Measurements from ENCODE around the gene KPTN. TPM values are rescaled to one million over a fixed set of nuclear protein-coding genes. Genes with fewer than 3 reads are reported as not detected.
A peak's percentile ranks its signal among the peaks of the same experiment; 100 is the strongest.

KPTN gene
- total and polyA plus RNA-seq, 2 of the 13 experiments (the other 11 are each of a cell fraction or from before 2014, with no cell fraction given), result 9.1 to 13.3 TPM

DNA sequence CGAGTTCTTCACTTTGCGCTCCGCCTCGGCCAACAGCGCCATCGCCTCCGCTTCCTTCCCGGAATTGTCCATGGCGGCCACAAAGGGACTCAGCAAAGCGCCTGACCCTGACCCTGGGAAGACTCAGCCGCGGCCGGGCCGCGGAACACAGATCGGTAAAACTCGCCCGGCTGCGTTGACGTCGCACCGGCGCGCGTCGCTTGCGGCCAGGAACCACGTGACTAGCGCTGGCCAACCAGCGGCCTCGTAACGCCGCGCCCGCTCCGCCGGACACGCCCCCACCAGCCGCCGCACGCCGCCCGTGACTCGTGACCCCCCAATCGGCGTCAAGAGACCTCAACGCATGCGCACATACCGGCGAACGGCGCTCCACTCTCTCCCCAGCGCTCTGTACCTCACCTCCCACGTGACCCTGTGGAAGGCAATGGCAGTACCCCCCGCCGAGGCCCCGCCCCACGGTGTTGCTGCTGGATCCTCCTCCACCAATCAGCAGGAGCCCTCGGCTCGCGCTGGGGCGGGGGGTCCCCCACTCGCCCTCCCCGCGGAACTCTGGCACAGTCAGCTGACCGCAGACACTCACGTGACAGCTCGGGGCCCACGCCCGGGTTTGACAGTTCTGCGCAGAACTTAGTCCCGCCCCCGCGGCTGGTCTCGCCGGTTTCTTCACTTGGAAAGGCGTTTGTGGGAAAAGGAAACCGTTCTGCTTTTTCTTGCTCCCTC, 31.0 kb upstream of the KPTN start, which contains the start of gene NAPA (continued):
- TF ChIP-seq ZNF10 (CRISPR knock-in tag; IDR thresholded peaks at IDR 0.05; ENCODE audit: borderline replicate concordance, low read depth) (no peak), SIX1 (CRISPR knock-in tag; IDR thresholded peaks at IDR 0.05; ENCODE audit: borderline replicate concordance) (no peak), MAZ (IDR thresholded peaks at IDR 0.05; ENCODE audit: borderline replicate concordance, low read depth, low read length) (peak; percentile 83; the same call in 1 of the 2 replicates), MAZ (CRISPR knock-in tag; IDR thresholded peaks at IDR 0.05; ENCODE audit: low read depth) (peak; percentile 98), NFKBIZ (CRISPR knock-in tag; IDR thresholded peaks at IDR 0.05) (no peak), ARID2 (CRISPR knock-in tag; IDR thresholded peaks at IDR 0.05; ENCODE audit: borderline replicate concordance) (no peak), EEA1 (CRISPR knock-in tag; IDR thresholded peaks at IDR 0.05; ENCODE audit: borderline replicate concordance) (no peak), ZNF546 (CRISPR knock-in tag; conservative IDR thresholded peaks at IDR 0.05) (no peak; the same call in 1 of the 2 replicates), TP53 (CRISPR knock-in tag; conservative IDR thresholded peaks at IDR 0.05) (no peak; the same call in 1 of the 2 replicates), PRPF4 (IDR thresholded peaks at IDR 0.05; ENCODE audit: low read depth, low read length, poor library complexity, severe bottlenecking) (no peak), MAF1 (CRISPR knock-in tag; IDR thresholded peaks at IDR 0.05; ENCODE audit: borderline replicate concordance) (no peak), SALL1 (CRISPR knock-in tag; IDR thresholded peaks at IDR 0.05) (peak; percentile 53), DPF2 (CRISPR knock-in tag; IDR thresholded peaks at IDR 0.05; ENCODE audit: borderline replicate concordance, low read depth) (no peak), GATA4 (IDR thresholded peaks at IDR 0.05; ENCODE audit: borderline replicate concordance, low read depth) (no peak), FOXP1 (IDR thresholded peaks at IDR 0.05) (0 out of 2 replicates have a peak, but pooled peaks have one; percentile 28), FOXP1 (CRISPR knock-in tag; IDR thresholded peaks at IDR 0.05) (no peak), ZFY (CRISPR knock-in tag; IDR thresholded peaks at IDR 0.05) (peak; percentile 87), ZNF264 (CRISPR knock-in tag; IDR thresholded peaks at IDR 0.05) (no peak), TMF1 (CRISPR knock-in tag; IDR thresholded peaks at IDR 0.05; ENCODE audit: low read depth) (0 out of 2 replicates have a peak, but pooled peaks have one; percentile 8), ZSCAN31 (CRISPR knock-in tag; IDR thresholded peaks at IDR 0.05; ENCODE audit: low read depth) (peak; percentile 91), JDP2 (CRISPR knock-in tag; IDR thresholded peaks at IDR 0.05; ENCODE audit: borderline replicate concordance) (no peak)
- TF ChIP-seq, protein P1, sequence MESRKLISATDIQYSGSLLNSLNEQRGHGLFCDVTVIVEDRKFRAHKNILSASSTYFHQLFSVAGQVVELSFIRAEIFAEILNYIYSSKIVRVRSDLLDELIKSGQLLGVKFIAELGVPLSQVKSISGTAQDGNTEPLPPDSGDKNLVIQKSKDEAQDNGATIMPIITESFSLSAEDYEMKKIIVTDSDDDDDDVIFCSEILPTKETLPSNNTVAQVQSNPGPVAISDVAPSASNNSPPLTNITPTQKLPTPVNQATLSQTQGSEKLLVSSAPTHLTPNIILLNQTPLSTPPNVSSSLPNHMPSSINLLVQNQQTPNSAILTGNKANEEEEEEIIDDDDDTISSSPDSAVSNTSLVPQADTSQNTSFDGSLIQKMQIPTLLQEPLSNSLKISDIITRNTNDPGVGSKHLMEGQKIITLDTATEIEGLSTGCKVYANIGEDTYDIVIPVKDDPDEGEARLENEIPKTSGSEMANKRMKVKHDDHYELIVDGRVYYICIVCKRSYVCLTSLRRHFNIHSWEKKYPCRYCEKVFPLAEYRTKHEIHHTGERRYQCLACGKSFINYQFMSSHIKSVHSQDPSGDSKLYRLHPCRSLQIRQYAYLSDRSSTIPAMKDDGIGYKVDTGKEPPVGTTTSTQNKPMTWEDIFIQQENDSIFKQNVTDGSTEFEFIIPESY (CRISPR knock-in tag; IDR thresholded peaks at IDR 0.05), result no peak
- TF ChIP-seq, protein P2, sequence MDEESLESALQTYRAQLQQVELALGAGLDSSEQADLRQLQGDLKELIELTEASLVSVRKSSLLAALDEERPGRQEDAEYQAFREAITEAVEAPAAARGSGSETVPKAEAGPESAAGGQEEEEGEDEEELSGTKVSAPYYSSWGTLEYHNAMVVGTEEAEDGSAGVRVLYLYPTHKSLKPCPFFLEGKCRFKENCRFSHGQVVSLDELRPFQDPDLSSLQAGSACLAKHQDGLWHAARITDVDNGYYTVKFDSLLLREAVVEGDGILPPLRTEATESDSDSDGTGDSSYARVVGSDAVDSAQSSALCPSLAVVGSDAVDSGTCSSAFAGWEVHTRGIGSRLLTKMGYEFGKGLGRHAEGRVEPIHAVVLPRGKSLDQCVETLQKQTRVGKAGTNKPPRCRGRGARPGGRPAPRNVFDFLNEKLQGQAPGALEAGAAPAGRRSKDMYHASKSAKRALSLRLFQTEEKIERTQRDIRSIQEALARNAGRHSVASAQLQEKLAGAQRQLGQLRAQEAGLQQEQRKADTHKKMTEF (CRISPR knock-in tag; IDR thresholded peaks at IDR 0.05), result peak; percentile 76
- TF ChIP-seq, protein P3, sequence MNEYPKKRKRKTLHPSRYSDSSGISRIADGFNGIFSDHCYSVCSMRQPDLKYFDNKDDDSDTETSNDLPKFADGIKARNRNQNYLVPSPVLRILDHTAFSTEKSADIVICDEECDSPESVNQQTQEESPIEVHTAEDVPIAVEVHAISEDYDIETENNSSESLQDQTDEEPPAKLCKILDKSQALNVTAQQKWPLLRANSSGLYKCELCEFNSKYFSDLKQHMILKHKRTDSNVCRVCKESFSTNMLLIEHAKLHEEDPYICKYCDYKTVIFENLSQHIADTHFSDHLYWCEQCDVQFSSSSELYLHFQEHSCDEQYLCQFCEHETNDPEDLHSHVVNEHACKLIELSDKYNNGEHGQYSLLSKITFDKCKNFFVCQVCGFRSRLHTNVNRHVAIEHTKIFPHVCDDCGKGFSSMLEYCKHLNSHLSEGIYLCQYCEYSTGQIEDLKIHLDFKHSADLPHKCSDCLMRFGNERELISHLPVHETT (CRISPR knock-in tag; conservative IDR thresholded peaks at IDR 0.05), result peak; percentile 92
- TF ChIP-seq, protein P4, sequence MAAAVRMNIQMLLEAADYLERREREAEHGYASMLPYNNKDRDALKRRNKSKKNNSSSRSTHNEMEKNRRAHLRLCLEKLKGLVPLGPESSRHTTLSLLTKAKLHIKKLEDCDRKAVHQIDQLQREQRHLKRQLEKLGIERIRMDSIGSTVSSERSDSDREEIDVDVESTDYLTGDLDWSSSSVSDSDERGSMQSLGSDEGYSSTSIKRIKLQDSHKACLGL (CRISPR knock-in tag; IDR thresholded peaks at IDR 0.05), result peak; percentile 42; the same call in 1 of the 2 replicates
